Activated T-helper 1 cell treated with anti-CD3 and anti-CD28 coated beads, Interleukin-12 subunit alpha, Interleukin-12 subunit beta, Interleukin-2, Interleukin-4 antibody, amounts not matched to agents 30 ng/mL and 10 ng/mL and 1 ng/mL, durations not matched to agents 14 hours and 24 hours and 36 hours (primary cell): ENCODE results near the gene MYORG. TPM values are rescaled to one million over a fixed set of nuclear protein-coding genes. Genes with fewer than 3 reads are reported as not detected.
A peak's percentile ranks its signal among the peaks of the same experiment; 100 is the strongest.

Source experiments
- DNase-seq: peaks from one replicate; pipeline ENCODE4 v3.0.0; 2021; ENCODE audit warnings: low spot score
- H3K27ac Mint-ChIP-seq: one replicate; pipeline ENCODE4 v1.8.0; 2021; ENCODE audit warnings: mild to moderate bottlenecking, mixed read lengths
- H3K27me3 Mint-ChIP-seq: one replicate; pipeline ENCODE4 v1.8.0; 2022; ENCODE audit warnings: mild to moderate bottlenecking, moderate library complexity, mixed read lengths; ENCODE audit not compliant: insufficient read depth
- H3K36me3 Mint-ChIP-seq: one replicate; pipeline ENCODE4 v1.8.0; 2021; ENCODE audit warnings: low read depth, mixed read lengths
- H3K4me1 Mint-ChIP-seq: one replicate; pipeline ENCODE4 v1.8.0; 2021; ENCODE audit warnings: low read depth, mixed read lengths
- H3K4me3 Mint-ChIP-seq: one replicate; pipeline ENCODE4 v1.8.0; 2021; ENCODE audit warnings: mild to moderate bottlenecking, moderate library complexity, mixed read lengths
- H3K9me3 Mint-ChIP-seq: one replicate; pipeline ENCODE4 v1.8.0; 2021; ENCODE audit warnings: mixed read lengths
- intact Hi-C: fragments of 100-400 bp; cut with micrococcal nuclease; formaldehyde crosslinking; loops from one replicate; pipeline ENCODE4 v1.15.1; 2024
- total RNA-seq: library from RNA; stranded (reverse); gene quantifications from 2 replicates; pipeline ENCODE4 v1.2.3, GENCODE V29; 2022

Gene MYORG
- total RNA-seq, 1 donor from 2014 or later, result 1.9 TPM

GRCh38 chr9:34380511-34381315, 4.0 kb upstream of the MYORG start:
- Mint-ChIP-seq H3K36me3 (no peaks in the 10 kb centered on the region), H3K9me3 (no peaks in the 10 kb centered on the region), H3K27me3 (peaks cover 23% of the 10 kb centered on the region), H3K27ac (peak overlapping the region; percentile 37), H3K4me1 (peaks cover 50% of the 10 kb centered on the region), H3K4me3 (peak overlapping the region; percentile 86)
- intact Hi-C loops, result loop anchor here (1.0 kb wide), 3 partner anchors 78 to 322 kb away; partner anchors contain the start of genes DCAF12, DNAI1 and FAM219A
- peak; percentile 69 for DNase-seq

GRCh38 chr9:34380034-34380510, 3.4 kb upstream of the MYORG start:
- H3K4me3 Mint-ChIP-seq, result peak overlapping the region; percentile 86
- H3K27me3 Mint-ChIP-seq, result peaks cover 20% of the 10 kb centered on the region
- peaks cover 55% of the 10 kb centered on the region for H3K4me1 Mint-ChIP-seq
- H3K36me3 Mint-ChIP-seq, result no peaks in the 10 kb centered on the region
- H3K9me3 Mint-ChIP-seq, result no peaks in the 10 kb centered on the region
- H3K27ac Mint-ChIP-seq, result peak overlapping the region; percentile 37
- no peak for DNase-seq
- intact Hi-C loops, result loop anchor here (1.0 kb wide), 3 partner anchors 78 to 322 kb away; partner anchors contain the start of genes DCAF12, DNAI1 and FAM219A

DNA sequence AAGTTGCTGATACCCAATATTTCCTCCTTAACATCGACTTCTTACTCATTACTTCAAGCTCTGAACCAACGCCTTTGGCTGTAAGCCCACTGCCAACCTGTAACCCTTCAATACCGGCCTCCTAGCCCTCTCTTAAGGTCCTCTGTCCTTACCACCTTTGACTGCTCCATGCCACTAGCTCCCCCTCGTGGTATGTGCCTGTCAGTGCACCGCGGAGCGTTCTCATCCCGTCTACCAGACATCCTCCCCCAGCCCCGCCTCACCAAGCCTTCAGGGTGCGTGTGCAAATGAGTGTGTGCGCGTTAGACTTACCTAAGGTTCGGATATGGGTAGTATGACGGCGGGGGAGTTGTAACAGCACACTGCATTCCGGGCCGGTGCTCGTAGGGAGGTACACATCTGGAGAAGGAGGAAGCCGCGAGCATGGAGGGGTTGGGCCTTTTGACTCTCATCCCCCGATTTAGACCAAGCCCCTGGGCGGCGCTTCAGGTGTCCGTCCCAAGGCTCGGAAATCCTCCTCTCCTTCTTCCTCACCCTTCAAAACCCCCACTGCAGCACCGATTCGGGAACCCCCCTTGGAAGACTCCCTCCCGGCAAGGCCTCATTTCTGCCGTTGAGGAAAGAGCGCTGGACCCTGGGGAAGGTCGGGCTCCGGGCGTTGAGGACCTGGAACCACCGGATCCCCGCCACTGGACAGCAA, 2.8 kb upstream of the MYORG start:
- peaks cover 19% of the 10 kb centered on the region for H3K27me3 Mint-ChIP-seq
- H3K36me3 Mint-ChIP-seq, result no peaks in the 10 kb centered on the region
- peak overlapping the region; percentile 85 for H3K27ac Mint-ChIP-seq
- H3K4me1 Mint-ChIP-seq, result peaks cover 55% of the 10 kb centered on the region
- peak overlapping the region; percentile 86 for H3K4me3 Mint-ChIP-seq
- peak; percentile 87 for DNase-seq
- no peaks in the 10 kb centered on the region for H3K9me3 Mint-ChIP-seq
- intact Hi-C loops, result loop anchor here (1.0 to 2.0 kb wide), 7 partner anchors 47 to 563 kb away; partner anchors contain the start of genes DCAF12, DNAI1, FAM219A and UBE2R2

DNA sequence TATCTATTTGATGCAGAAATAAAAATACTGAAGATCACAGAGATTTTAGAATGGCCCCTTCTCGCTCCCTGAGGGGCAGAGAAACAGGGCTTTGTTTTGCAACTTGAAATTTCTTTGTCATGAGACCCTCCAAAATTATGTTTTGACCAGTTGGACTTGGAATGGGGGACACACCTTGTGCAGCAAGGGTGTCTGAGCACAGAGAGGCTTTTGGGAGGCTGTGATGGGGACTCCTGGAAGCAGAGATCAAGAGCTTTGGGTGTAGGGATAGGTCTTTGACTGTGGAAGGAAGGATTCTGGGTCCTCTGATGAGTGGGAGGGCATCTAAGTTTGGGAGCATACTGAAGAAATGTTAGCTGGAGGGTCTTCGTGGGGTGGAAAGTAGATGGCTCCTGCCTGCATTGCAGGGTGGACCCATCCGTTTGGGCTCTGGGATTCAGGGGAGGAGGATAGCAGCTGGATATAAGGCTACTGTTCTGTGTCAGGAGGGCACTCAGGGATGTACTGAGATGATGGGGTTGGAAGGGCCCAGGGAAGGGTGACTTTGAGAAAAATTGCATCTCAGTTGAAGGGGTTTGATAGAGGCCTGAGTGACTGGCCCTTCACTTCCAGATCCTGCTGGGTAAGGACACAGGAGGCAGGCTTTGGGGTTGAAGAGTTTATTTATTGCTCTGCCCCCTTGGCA, 1.8 kb upstream of the MYORG start:
- Mint-ChIP-seq H3K9me3 (no peaks in the 10 kb centered on the region), H3K27me3 (peaks cover 19% of the 10 kb centered on the region), H3K36me3 (no peaks in the 10 kb centered on the region), H3K27ac (peak overlapping the region; percentile 5), H3K4me1 (peaks cover 47% of the 10 kb centered on the region), H3K4me3 (peak overlapping the region; percentile 40)
- intact Hi-C loops, result loop anchor here (1.0 to 2.0 kb wide), 4 partner anchors 46 to 562 kb away; partner anchors contain the start of gene UBE2R2
- no peak for DNase-seq

DNA sequence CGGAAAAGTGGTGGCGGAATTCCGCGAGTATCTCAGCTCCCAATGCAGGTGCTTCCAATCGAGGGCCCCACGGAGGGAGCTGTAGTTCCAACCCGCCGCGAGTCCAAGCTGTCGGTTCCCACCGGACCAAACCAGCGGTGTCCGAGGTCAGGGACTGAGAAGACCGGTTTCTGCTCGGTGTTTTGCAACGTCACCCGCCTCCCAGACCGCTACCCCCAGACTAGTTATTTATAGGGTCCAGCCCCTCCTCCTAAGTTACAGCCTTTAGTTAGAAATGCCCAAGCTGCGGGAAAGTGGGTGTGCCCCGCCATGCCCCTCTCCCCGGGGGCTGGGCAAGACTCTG, 677 bp upstream of the MYORG start:
- Mint-ChIP-seq H3K4me3 (peak overlapping the region; percentile 88), H3K27me3 (peaks cover 17% of the 10 kb centered on the region), H3K9me3 (no peaks in the 10 kb centered on the region), H3K27ac (no peak overlapping the region), H3K36me3 (no peaks in the 10 kb centered on the region), H3K4me1 (peaks cover 47% of the 10 kb centered on the region)
- intact Hi-C loops, result loop anchor here (1.0 to 2.0 kb wide), 4 partner anchors 49 to 737 kb away; partner anchors contain the start of genes ATOSB, KIF24, NUDT2 and UBAP1
- DNase-seq, result no peak

DNA sequence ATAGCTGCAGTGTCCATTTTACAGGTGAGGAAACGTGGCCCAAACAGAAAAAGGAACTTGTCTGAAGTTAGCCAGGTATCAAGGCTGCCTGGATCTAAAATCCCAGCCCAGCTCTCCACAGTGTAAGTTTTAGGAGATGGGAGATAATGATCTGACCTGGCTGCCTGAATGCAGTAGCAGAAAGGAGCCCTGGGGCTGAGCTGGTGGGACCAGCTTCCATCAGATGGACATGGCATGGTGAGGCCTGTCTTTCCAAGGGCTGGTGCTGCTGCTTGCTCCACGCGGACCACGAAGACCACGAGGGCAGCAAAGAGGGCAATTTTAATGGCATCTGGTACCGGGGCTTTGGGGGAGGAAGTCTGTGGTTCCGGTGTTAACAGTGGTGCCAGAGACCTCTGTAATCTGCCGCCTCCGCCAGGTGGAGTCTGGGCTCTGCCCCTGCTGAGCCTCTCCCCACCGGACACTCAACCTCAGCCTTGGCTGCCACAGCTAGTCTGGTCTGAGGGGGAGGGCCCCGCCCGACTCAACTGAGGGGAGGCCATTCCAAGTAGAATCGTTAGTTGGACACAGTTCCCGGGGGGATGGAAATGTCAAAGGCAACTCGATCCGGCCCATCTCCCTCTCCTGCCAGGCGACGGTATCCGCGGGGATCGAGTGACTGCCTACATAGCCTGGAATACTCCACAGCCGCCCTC, 650 bp downstream of the MYORG start:
- Mint-ChIP-seq H3K36me3 (peaks cover 3% of the 10 kb centered on the region), H3K9me3 (no peaks in the 10 kb centered on the region), H3K27ac (peak overlapping the region; percentile 32), H3K4me3 (peak overlapping the region; percentile 88), H3K4me1 (peaks cover 38% of the 10 kb centered on the region), H3K27me3 (peaks cover 10% of the 10 kb centered on the region)
- intact Hi-C loops, result loop anchor here (2.0 kb wide), 3 partner anchors 47 to 739 kb away; partner anchors contain the start of genes ATOSB, KIF24, NUDT2 and UBAP1
- no peak for DNase-seq

- peaks cover 37% of the 10 kb centered on the region for H3K4me1 Mint-ChIP-seq
- no peaks in the 10 kb centered on the region for H3K9me3 Mint-ChIP-seq
- H3K27me3 Mint-ChIP-seq, result peaks cover 7% of the 10 kb centered on the region
- intact Hi-C loops, result no loop called here
- H3K4me3 Mint-ChIP-seq, result peak overlapping the region; percentile 88
- H3K36me3 Mint-ChIP-seq, result peaks cover 6% of the 10 kb centered on the region
- no peak for DNase-seq
- H3K27ac Mint-ChIP-seq, result no peak overlapping the region
These were observed 1.7 kb downstream of the MYORG start for GRCh38 chr9:34374905-34375552.

DNA sequence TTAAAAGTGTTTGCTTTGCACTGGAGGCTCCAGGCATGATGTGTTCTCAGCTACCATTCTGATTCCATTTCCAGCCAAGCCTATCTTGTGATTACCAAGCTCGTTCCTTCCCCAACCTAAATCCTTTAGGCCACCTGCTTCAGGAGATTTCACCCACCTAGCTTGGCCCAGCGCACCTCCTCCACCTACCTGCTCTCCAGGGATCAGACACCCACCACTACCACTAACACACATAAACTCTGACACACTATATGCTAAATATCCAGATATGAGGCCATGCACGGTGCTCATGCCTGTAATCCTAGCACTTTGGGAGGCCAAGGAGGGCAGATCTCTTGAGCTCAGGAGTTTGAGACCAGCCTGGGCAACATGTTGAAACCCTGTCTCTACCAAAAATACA, 2.4 kb downstream of the MYORG start:
- Mint-ChIP-seq H3K27ac (no peak overlapping the region), H3K4me3 (no peak overlapping the region), H3K4me1 (peaks cover 33% of the 10 kb centered on the region), H3K9me3 (no peaks in the 10 kb centered on the region), H3K27me3 (peaks cover 7% of the 10 kb centered on the region), H3K36me3 (peaks cover 8% of the 10 kb centered on the region)
- no peak for DNase-seq
- intact Hi-C loops, result no loop called here

GRCh38 chr9:34373749-34374148, 2.9 kb downstream of the MYORG start:
- Mint-ChIP-seq H3K27me3 (peaks cover 6% of the 10 kb centered on the region), H3K4me1 (peaks cover 28% of the 10 kb centered on the region)
- intact Hi-C loops, result no loop called here

GRCh38 chr9:34372467-34373011, 4.2 kb downstream of the MYORG start:
- Mint-ChIP-seq H3K36me3 (peaks cover 13% of the 10 kb centered on the region), H3K27me3 (peaks cover 4% of the 10 kb centered on the region), H3K9me3 (no peaks in the 10 kb centered on the region), H3K4me1 (peaks cover 24% of the 10 kb centered on the region), H3K4me3 (no peak overlapping the region), H3K27ac (no peak overlapping the region)
- intact Hi-C loops, result no loop called here
- DNase-seq, result no peak

More at GRCh38 chr9:34373749-34374148, 2.9 kb downstream of the MYORG start:
- Mint-ChIP-seq H3K9me3 (no peaks in the 10 kb centered on the region), H3K27ac (no peak overlapping the region), H3K4me3 (no peak overlapping the region), H3K36me3 (peaks cover 9% of the 10 kb centered on the region)
- no peak for DNase-seq

DNA sequence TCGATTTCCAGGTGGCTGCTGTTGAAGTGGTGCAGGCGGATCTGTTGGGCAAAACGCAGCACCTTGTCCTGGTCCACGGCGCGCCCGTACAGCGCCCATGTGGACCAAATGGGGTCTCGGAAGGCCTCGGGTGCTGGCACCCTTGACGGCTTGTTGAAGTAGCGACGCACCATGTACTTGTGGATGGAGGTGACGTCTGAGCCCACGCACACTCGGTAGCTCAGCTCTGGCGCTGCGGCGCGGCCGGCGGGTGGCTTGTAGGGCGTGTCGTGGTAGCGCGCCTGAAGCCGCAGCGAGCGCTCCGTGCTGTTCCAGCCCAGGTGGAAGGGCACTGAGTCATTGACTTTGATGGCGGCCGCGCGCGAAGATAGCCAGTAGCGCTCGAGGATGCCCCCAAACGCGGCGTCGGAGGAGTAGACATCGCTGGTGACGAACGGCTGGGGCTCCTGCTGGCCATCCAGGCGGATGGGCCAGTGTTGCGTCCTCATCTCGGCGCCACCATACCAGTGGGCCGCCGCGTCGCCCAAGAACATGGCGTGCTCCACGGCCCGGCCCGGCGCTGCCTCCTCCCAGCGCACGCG, 4.7 kb downstream of the MYORG start:
- no peak overlapping the region for H3K4me3 Mint-ChIP-seq
- H3K27me3 Mint-ChIP-seq, result peaks cover 4% of the 10 kb centered on the region
- no peak for DNase-seq
- H3K27ac Mint-ChIP-seq, result no peak overlapping the region
- peaks cover 14% of the 10 kb centered on the region for H3K36me3 Mint-ChIP-seq
- peaks cover 3% of the 10 kb centered on the region for H3K9me3 Mint-ChIP-seq
- peaks cover 24% of the 10 kb centered on the region for H3K4me1 Mint-ChIP-seq
- intact Hi-C loops, result no loop called here
